ENCODE measurements around the gene TPCN2.

DNA sequence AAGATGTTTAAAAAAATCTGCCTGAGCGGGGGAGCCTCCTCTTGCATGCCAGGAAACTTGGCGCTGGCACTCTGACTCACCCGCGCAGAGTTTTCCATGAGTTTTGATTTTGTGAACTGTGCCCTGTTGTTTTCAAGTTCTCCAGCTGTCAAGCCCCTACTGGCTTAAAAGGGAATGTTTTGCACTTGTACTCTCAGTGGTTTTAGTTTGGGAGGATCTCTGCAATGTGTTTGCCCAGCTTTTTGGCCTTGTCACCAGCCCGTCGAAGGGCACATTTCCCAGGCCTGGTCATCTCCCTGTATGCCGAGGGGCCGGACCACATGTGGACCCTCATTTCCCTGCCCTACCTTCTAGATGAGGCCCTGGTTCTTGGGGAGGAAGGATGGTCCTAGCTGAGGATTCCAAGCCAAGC is 47.9 kb upstream of the TPCN2 start:
- TF ChIP-seq POLR2A (IDR thresholded peaks at IDR 0.05; ENCODE audit: low read depth, low read length) = no peak
- no peak for TF ChIP-seq POLR2AphosphoS5 (IDR thresholded peaks at IDR 0.05; ENCODE audit: low read depth, low read length)
